DOHH2 (cell line): ENCODE data around the gene FRMD3.

Source experiments
- H3F3A ChIP-seq: fragments of 200-600 bp; sonication (generic), shearing (Covaris generic); 2 replicates; pipeline ENCODE4 v1.6.0; 2016; ENCODE audit warnings: antibody characterized with exemption, mild to moderate bottlenecking; ENCODE audit not compliant: control insufficient read depth, insufficient read depth
- H3K27ac ChIP-seq: fragments of 200-600 bp; sonication (generic); 2 replicates; pipeline ENCODE4 v1.5.1; 2014; ENCODE audit warnings: low read depth, mild to moderate bottlenecking, low read length, moderate library complexity
- H3K27me3 ChIP-seq: fragments of 200-600 bp; sonication (generic); 2 replicates; pipeline ENCODE4 v1.6.1; 2014; ENCODE audit warnings: mild to moderate bottlenecking, low read length, mixed read lengths; ENCODE audit not compliant: control insufficient read depth
- H3K36me3 ChIP-seq: fragments of 200-600 bp; sonication (generic); 2 replicates; pipeline ENCODE4 v1.6.1; 2014; ENCODE audit warnings: mild to moderate bottlenecking, low read length, moderate library complexity, mixed read lengths; ENCODE audit not compliant: control insufficient read depth
- H3K4me1 ChIP-seq: fragments of 200-600 bp; sonication (generic); 2 replicates; pipeline ENCODE4 v1.6.1; 2014; ENCODE audit warnings: mild to moderate bottlenecking, low read length, mixed read lengths; ENCODE audit not compliant: control insufficient read depth
- H3K4me2 ChIP-seq: fragments of 200-600 bp; sonication (generic); 2 replicates; pipeline ENCODE4 v1.6.0; 2014; ENCODE audit warnings: mild to moderate bottlenecking, low read length, moderate library complexity
- H3K4me3 ChIP-seq: fragments of 200-600 bp; sonication (generic); 2 replicates; pipeline ENCODE4 v1.5.1; 2014; ENCODE audit warnings: mild to moderate bottlenecking, low read length, mixed read lengths
- H3K79me2 ChIP-seq: fragments of 200-600 bp; sonication (generic); 2 replicates; pipeline ENCODE4 v1.6.1; 2014; ENCODE audit warnings: mild to moderate bottlenecking, low read length, mixed read lengths; ENCODE audit not compliant: control insufficient read depth
- H3K9me2 ChIP-seq: fragments of 200-600 bp; sonication (generic); replicated peaks from 2 replicates; pipeline ENCODE4 v1.6.1; 2014; ENCODE audit warnings: mild to moderate bottlenecking, low read length, mixed read lengths; ENCODE audit not compliant: control insufficient read depth
- H3K9me3 ChIP-seq: fragments of 200-600 bp; sonication (generic); 2 replicates; pipeline ENCODE4 v1.6.1; 2014; ENCODE audit warnings: antibody characterized with exemption, low read length, mixed read lengths; ENCODE audit not compliant: control insufficient read depth, insufficient read depth
- H4K20me1 ChIP-seq: fragments of 200-600 bp; sonication (generic); 2 replicates; pipeline ENCODE4 v1.6.0; 2014; ENCODE audit warnings: low read depth, mild to moderate bottlenecking, antibody characterized with exemption, low read length, moderate library complexity; ENCODE audit not compliant: control insufficient read depth, insufficient read depth
- CTCF ChIP-seq: fragments of 200-600 bp; sonication (generic); IDR thresholded peaks from one replicate; pipeline ENCODE4 v1.5.1; 2014; ENCODE audit warnings: antibody characterized with exemption, mild to moderate bottlenecking, low read depth, low read length; ENCODE audit not compliant: poor library complexity, severe bottlenecking
- EZH2phosphoT487 ChIP-seq: fragments of 200-600 bp; sonication (generic); IDR thresholded peaks from 2 replicates; pipeline ENCODE4 v1.6.1; 2017; ENCODE audit warnings: borderline replicate concordance, mild to moderate bottlenecking, antibody characterized with exemption, low read length, moderate library complexity, mixed read lengths

Gene FRMD3

GRCh38 chr9:83384214-83384613, 154.0 kb downstream of the FRMD3 start:
- Histone ChIP-seq H3K9me2 (no peaks in the 10 kb centered on the region), H3F3A (no peaks in the 10 kb centered on the region), H3K36me3 (no peaks in the 10 kb centered on the region), H3K4me2 (no peak overlapping the region), H3K27ac (no peak overlapping the region), H3K4me1 (no peaks in the 10 kb centered on the region), H4K20me1 (no peaks in the 10 kb centered on the region), H3K4me3 (no peak overlapping the region), H3K79me2 (no peaks in the 10 kb centered on the region), H3K9me3 (no peaks in the 10 kb centered on the region), H3K27me3 (0 out of 2 replicates have a peak, but pooled peaks cover 2% of the 10 kb centered on the region)
- TF ChIP-seq CTCF (no peak), EZH2phosphoT487 (no peak)

DNA sequence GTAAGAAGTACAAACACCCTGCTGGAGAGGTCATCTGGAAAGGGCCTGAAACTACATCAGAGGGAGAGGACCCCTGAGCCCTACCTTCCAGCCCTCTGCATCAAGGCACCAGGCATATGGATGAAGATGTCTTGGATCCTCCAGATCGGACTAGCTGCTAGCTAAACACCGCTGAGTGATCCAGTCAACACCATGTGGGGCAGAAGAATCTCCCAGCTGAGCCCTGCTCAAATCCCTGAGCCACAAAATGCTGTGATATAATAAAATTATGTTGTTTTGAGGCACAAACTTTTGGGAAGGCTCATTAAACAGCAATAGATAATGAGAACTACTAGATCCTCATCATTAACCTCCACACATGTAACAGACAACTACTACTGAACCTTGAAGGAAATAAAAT, 155.2 kb downstream of the FRMD3 start:
- 0 out of 2 replicates have a peak, but pooled peaks cover 2% of the 10 kb centered on the region for H3K27me3 ChIP-seq
- H3K79me2 ChIP-seq, result no peaks in the 10 kb centered on the region
- H3K27ac ChIP-seq, result no peak overlapping the region
- no peaks in the 10 kb centered on the region for H4K20me1 ChIP-seq
- H3K4me2 ChIP-seq, result no peak overlapping the region
- no peaks in the 10 kb centered on the region for H3K36me3 ChIP-seq
- H3F3A ChIP-seq, result no peaks in the 10 kb centered on the region
- TF ChIP-seq EZH2phosphoT487 (no peak), CTCF (no peak)
- no peak overlapping the region for H3K4me3 ChIP-seq
- no peaks in the 10 kb centered on the region for H3K9me2 ChIP-seq
- no peaks in the 10 kb centered on the region for H3K9me3 ChIP-seq
- H3K4me1 ChIP-seq, result no peaks in the 10 kb centered on the region

GRCh38 chr9:83382421-83382820, 155.8 kb downstream of the FRMD3 start:
- Histone ChIP-seq H3K27me3 (0 out of 2 replicates have a peak, but pooled peaks cover 2% of the 10 kb centered on the region), H4K20me1 (no peaks in the 10 kb centered on the region), H3K4me3 (no peak overlapping the region), H3K4me1 (no peaks in the 10 kb centered on the region), H3K27ac (no peak overlapping the region), H3K36me3 (no peaks in the 10 kb centered on the region), H3K79me2 (no peaks in the 10 kb centered on the region), H3K4me2 (no peak overlapping the region), H3K9me3 (no peaks in the 10 kb centered on the region), H3F3A (no peaks in the 10 kb centered on the region), H3K9me2 (no peaks in the 10 kb centered on the region)
- TF ChIP-seq EZH2phosphoT487 (no peak), CTCF (no peak)

GRCh38 chr9:83379045-83379444, 159.2 kb downstream of the FRMD3 start:
- no peaks in the 10 kb centered on the region for H3K4me1 ChIP-seq

More at GRCh38 chr9:83379045-83379444, 159.2 kb downstream of the FRMD3 start:
- Histone ChIP-seq H3K9me2 (no peaks in the 10 kb centered on the region), H3K4me3 (no peak overlapping the region), H3F3A (no peaks in the 10 kb centered on the region), H3K27ac (no peak overlapping the region), H3K9me3 (no peaks in the 10 kb centered on the region), H3K4me2 (no peak overlapping the region), H3K79me2 (no peaks in the 10 kb centered on the region), H3K36me3 (no peaks in the 10 kb centered on the region), H4K20me1 (no peaks in the 10 kb centered on the region), H3K27me3 (0 out of 2 replicates have a peak, but pooled peaks cover 2% of the 10 kb centered on the region)
- no peak for TF ChIP-seq CTCF
